Lung (tissue), 12 donors: Measurements from ENCODE around the gene TMEM100. TPM values are rescaled to one million over a fixed set of nuclear protein-coding genes. Genes with fewer than 3 reads are reported as not detected.

ENCODE experiments used
- ATAC-seq: fragments of 200-7000 bp; cut with Tn5 transposase; one replicate; pipeline ENCODE4 v1.9.1; 2020; ENCODE audit warnings: moderate number of reproducible peaks; ENCODE audit not compliant: insufficient read depth, low FRiP score
- DNase-seq, 3 donors: peaks; one replicate each; pipeline ENCODE4 v3.0.0-alpha.2; 2013 to 2017
- H3K27ac ChIP-seq, 2 donors: one replicate each; pipeline ENCODE4 v1.5.1; 2013; ENCODE audit warnings: mild to moderate bottlenecking in 2 of 2, moderate library complexity in 2 of 2, control low read depth in 1 of 2, inconsistent platforms in 1 of 2, low read depth in 1 of 2, low read length in 1 of 2
- H3K27me3 ChIP-seq, 3 donors: one replicate each; pipeline ENCODE4 v1.5.1; 2013; ENCODE audit warnings: low read length in 2 of 3; ENCODE audit not compliant: control insufficient read depth in 3 of 3, insufficient read depth in 3 of 3
- H3K36me3 ChIP-seq, 4 donors: one replicate each; pipeline ENCODE4 v1.5.1; 2013; ENCODE audit warnings: low read length in 4 of 4, mild to moderate bottlenecking in 1 of 4, moderate library complexity in 1 of 4; ENCODE audit not compliant: control insufficient read depth in 4 of 4, insufficient read depth in 4 of 4
- H3K4me1 ChIP-seq, 5 donors: one replicate each; pipeline ENCODE4 v1.5.1; 2013; ENCODE audit warnings: low read length in 5 of 5, mild to moderate bottlenecking in 2 of 5, moderate library complexity in 1 of 5; ENCODE audit not compliant: control insufficient read depth in 5 of 5, insufficient read depth in 5 of 5
- H3K4me3 ChIP-seq: one replicate; pipeline ENCODE4 v1.5.1; 2013; ENCODE audit warnings: mild to moderate bottlenecking, control low read depth, moderate library complexity
- H3K9ac ChIP-seq, 2 donors: one replicate each; pipeline ENCODE4 v1.5.1; 2013; ENCODE audit warnings: low read length in 2 of 2, control low read depth in 1 of 2; ENCODE audit not compliant: insufficient read depth in 1 of 2
- H3K9me3 ChIP-seq, 4 donors: one replicate each; pipeline ENCODE4 v1.5.1; 2013; ENCODE audit warnings: low read length in 3 of 4, mild to moderate bottlenecking in 1 of 4, moderate library complexity in 1 of 4; ENCODE audit not compliant: control insufficient read depth in 4 of 4, insufficient read depth in 3 of 4
- WGBS, 2 donors: extraction: QIAGEN DNeasy Blood & Tissue Kit; methylation state at CpG; one replicate each; pipeline ENCODE4 v1.1.7; 2013; 5-methylcytosine and 5-hydroxymethylcytosine counted together
- polyA plus RNA-seq, 2 donors: library from polyadenylated mRNA; stranded (reverse); fragments of 200-250 nt; gene quantifications; one replicate each; pipeline ENCODE4 v1.2.1, GENCODE V29; 2013
- total RNA-seq, 2 donors: library from RNA; depleted of rRNA in 1 of 2; stranded (reverse); fragments of >200 nt in 1 of 2; gene quantifications; one replicate each; pipeline ENCODE4 v1.2.1, GENCODE V29; 2014 to 2021
- TF ChIP-seq, protein P1 (sequence below): IDR thresholded peaks from 2 replicates; pipeline ENCODE4 v1.5.1; 2012; ENCODE audit warnings: mild to moderate bottlenecking; ENCODE audit errors: control extremely low read depth, extremely low read depth
- donor health status: control.
- donor health status: control.
- donor health status: Bipolar disorder and iron deficiency.
- donor health status: healthy.
- donor health status: DM: yes; HTN: yes; CAD: no.

Gene TMEM100
- total and polyA plus RNA-seq, 4 donors, result 63.6 to 127 (median 83.4) TPM

DNA sequence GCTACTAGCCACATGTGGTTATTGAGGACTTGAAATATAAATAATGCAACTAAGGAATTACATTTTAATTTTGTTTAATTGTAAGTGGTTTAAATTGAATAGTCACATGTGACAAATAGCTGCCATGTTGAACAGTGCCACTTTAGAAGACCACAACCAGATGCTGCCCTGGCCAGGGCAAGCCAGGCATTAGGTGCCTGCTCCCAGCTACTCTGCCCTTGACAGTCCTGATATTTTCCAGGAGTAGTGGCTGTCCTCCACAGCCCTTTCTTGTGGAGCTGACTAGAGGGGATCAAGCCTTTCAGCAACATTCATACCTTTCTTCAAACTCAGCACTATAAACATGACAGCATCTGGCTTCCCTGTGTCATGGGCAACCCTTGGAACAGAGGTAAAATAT lies 31.0 kb downstream of the TMEM100 start:
- no peaks in the 10 kb centered on the region for H3K27me3 ChIP-seq
- H3K9me3 ChIP-seq, result peaks cover 0 to 6% (median 0%) of the 10 kb centered on the region in 4 donors
- no peak for DNase-seq
- no peak for ATAC-seq
- no peak overlapping the region for H3K9ac ChIP-seq
- no peak overlapping the region for H3K4me3 ChIP-seq
- TF ChIP-seq, protein P1, sequence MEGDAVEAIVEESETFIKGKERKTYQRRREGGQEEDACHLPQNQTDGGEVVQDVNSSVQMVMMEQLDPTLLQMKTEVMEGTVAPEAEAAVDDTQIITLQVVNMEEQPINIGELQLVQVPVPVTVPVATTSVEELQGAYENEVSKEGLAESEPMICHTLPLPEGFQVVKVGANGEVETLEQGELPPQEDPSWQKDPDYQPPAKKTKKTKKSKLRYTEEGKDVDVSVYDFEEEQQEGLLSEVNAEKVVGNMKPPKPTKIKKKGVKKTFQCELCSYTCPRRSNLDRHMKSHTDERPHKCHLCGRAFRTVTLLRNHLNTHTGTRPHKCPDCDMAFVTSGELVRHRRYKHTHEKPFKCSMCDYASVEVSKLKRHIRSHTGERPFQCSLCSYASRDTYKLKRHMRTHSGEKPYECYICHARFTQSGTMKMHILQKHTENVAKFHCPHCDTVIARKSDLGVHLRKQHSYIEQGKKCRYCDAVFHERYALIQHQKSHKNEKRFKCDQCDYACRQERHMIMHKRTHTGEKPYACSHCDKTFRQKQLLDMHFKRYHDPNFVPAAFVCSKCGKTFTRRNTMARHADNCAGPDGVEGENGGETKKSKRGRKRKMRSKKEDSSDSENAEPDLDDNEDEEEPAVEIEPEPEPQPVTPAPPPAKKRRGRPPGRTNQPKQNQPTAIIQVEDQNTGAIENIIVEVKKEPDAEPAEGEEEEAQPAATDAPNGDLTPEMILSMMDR, result no peak
- H3K27ac ChIP-seq, result no peak overlapping the region
- H3K4me1 ChIP-seq, result peaks cover 0 to 40% (median 13%) of the 10 kb centered on the region in 5 donors
- H3K36me3 ChIP-seq, result no peaks in the 10 kb centered on the region

DNA sequence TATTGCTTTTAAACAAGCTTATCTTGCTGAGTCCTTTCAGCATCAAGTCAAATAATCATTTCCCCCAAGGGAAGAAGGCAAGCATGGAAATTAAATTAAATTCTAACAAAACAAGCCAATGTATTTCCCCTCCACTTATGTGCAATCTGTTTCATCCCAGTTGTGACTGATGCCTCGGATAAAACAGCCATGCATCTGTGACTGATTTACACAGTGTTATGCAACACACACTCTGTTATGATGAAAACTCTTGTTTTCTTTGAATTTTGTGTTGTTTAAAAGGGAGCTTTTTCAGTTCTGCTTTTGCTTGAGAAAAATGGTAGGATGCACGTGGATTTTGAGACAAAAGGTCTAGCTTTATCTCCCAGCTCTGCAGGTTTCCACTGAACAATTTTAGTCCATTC lies 32.6 kb downstream of the TMEM100 start:
- 26 to 59% methylated on average over 2 of the region's 2 CpGs for WGBS, 2 donors
- Histone ChIP-seq H3K4me1 (peaks cover 0 to 38% (median 13%) of the 10 kb centered on the region in 5 donors), H3K36me3 (no peaks in the 10 kb centered on the region), H3K9ac (no peak overlapping the region), H3K27ac (no peak overlapping the region), H3K27me3 (no peaks in the 10 kb centered on the region), H3K9me3 (peaks cover 0 to 6% (median 0%) of the 10 kb centered on the region in 4 donors), H3K4me3 (no peak overlapping the region)
- TF ChIP-seq, protein P1, result no peak
- DNase-seq, result peak in 2 of 3 donors; percentile 44 to 82
- ATAC-seq, result no peak

DNA sequence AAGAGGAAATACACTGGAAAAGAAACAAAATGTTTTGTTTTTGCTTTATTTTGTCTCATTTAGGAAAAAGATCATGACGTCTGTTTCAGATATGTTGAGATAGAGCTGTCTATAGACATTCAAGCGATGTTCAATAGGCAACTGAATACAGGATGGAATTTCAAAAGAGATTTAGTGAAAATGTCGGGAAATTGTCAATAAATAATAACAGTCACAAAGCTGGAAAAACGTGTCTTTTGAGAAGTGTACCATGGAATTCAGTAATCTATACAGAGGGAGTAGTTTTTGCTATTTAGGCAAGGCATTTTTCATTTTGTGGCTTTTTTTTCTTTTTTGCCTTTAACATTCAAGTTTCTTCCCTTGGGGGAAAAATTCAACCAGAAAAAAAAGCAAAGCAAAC lies 33.0 kb downstream of the TMEM100 start:
- H3K9ac ChIP-seq, result no peak overlapping the region
- peaks cover 0 to 34% (median 12%) of the 10 kb centered on the region in 5 donors for H3K4me1 ChIP-seq
- ATAC-seq (no peak), DNase-seq (no peak)
- H3K4me3 ChIP-seq, result no peak overlapping the region
- 83 to 90% methylated on average over 4 of the region's 4 CpGs for WGBS, 2 donors
- no peaks in the 10 kb centered on the region for H3K36me3 ChIP-seq
- H3K27me3 ChIP-seq, result no peaks in the 10 kb centered on the region
- TF ChIP-seq, protein P1, result no peak
- H3K27ac ChIP-seq, result no peak overlapping the region
- H3K9me3 ChIP-seq, result peaks cover 0 to 6% (median 0%) of the 10 kb centered on the region in 4 donors

DNA sequence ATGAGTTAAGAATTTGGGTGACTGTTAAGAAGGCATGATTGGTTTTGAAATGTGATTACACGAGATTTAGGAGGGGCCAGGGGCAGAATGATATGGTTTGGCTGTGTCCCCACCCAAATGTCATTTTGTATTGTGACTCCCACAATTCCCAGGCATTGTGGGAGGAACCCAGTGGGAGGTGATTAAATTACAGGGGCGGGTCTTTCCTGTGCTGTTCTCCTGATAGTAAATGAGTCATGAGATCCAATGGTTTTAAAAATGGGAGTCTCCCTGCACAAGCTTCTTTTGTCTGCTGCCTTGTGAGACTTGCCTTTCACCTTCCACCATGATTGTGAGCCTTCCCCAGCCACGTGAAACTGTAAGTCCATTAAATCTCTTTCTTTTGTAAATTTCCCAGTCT lies 34.6 kb downstream of the TMEM100 start:
- ATAC-seq, result no peak

More for the DNA sequence above, 34.6 kb downstream of the TMEM100 start:
- H3K27ac ChIP-seq, result no peak overlapping the region
- H3K9me3 ChIP-seq, result peaks cover 0 to 6% (median 0%) of the 10 kb centered on the region in 4 donors
- H3K27me3 ChIP-seq, result no peaks in the 10 kb centered on the region
- WGBS, 2 donors, result 79 to 90% methylated on average over 3 of the region's 3 CpGs
- no peak overlapping the region for H3K9ac ChIP-seq
- H3K4me1 ChIP-seq, result peaks cover 0 to 18% (median 1%) of the 10 kb centered on the region in 5 donors
- no peak for DNase-seq
- TF ChIP-seq, protein P1, result no peak
- no peaks in the 10 kb centered on the region for H3K36me3 ChIP-seq
- no peak overlapping the region for H3K4me3 ChIP-seq
